PC-9 (cell line): ENCODE data around the gene FFAR3. TPM values are rescaled to one million over a fixed set of nuclear protein-coding genes. Genes with fewer than 3 reads are reported as not detected.
"Not testable (repeated sequence)": the region's sequence is repeated elsewhere in the genome, so short reads cannot be mapped to it uniquely, and the experiment has no call there.

ENCODE experiments used
- BruUV-seq: library from RNA; stranded (reverse); fragments of 400-500 nt; replicated peaks from 2 replicates; lab custom pipeline; 2021; lab: Mats Ljungman, UMichigan
- CTCF ChIA-PET: fragments of 300-600 bp; sonication (Branson Sonifier 250); formaldehyde crosslinking; loops from one replicate; lab custom pipeline; 2022; ENCODE audit warnings: antibody characterized with exemption; lab: Charles Lee
- POLR2A ChIA-PET: fragments of 300-600 bp; sonication (Branson Sonifier 250); formaldehyde crosslinking; loops from one replicate; lab custom pipeline; 2022; ENCODE audit warnings: antibody characterized with exemption; ENCODE audit not compliant: unreplicated experiment; lab: Charles Lee
- DNase-seq, 2 experiments: peaks; one replicate each; pipeline versions ENCODE4 v3.0.0 to v3.0.0-alpha.2; 2015 to 2022; ENCODE audit warnings: mixed read lengths in 1 of 2
- H2AFZ ChIP-seq: fragments of 200-600 bp; sonication (generic); 2 replicates; pipeline ENCODE4 v1.8.1; 2017; ENCODE audit warnings: antibody characterized with exemption
- H3F3A ChIP-seq: fragments of 200-600 bp; sonication (generic); 2 replicates; pipeline ENCODE4 v1.8.1; 2017; ENCODE audit warnings: antibody characterized with exemption, mild to moderate bottlenecking, low read depth; ENCODE audit not compliant: insufficient read depth
- H3K27ac ChIP-seq: fragments of 200-600 bp; sonication (generic); 2 replicates; pipeline ENCODE4 v1.6.1; 2016; ENCODE audit warnings: mixed run types
- H3K27me3 ChIP-seq: fragments of 200-600 bp; sonication (generic); 2 replicates; pipeline ENCODE4 v1.6.1; 2016; ENCODE audit warnings: low read depth, mixed run types; ENCODE audit not compliant: insufficient read depth
- H3K36me3 ChIP-seq: fragments of 200-600 bp; sonication (generic); 2 replicates; pipeline ENCODE4 v1.6.1; 2016; ENCODE audit warnings: low read depth, mixed run types
- H3K4me1 ChIP-seq: fragments of 200-600 bp; sonication (generic); replicated peaks from 2 replicates; pipeline ENCODE4 v1.6.1; 2016; ENCODE audit warnings: mixed run types; ENCODE audit not compliant: insufficient read depth
- H3K4me2 ChIP-seq: fragments of 200-600 bp; sonication (generic); 2 replicates; pipeline ENCODE4 v1.6.1; 2017; ENCODE audit warnings: mixed run types
- H3K4me3 ChIP-seq: fragments of 200-600 bp; sonication (generic); 2 replicates; pipeline ENCODE4 v1.6.1; 2016; ENCODE audit warnings: mixed run types
- H3K79me2 ChIP-seq: fragments of 200-600 bp; sonication (generic); 2 replicates; pipeline ENCODE4 v1.6.1; 2017; ENCODE audit warnings: low read depth, mixed run types
- H3K9me2 ChIP-seq: fragments of 200-600 bp; sonication (generic); 2 replicates; pipeline ENCODE4 v1.8.1; 2017; ENCODE audit warnings: mild to moderate bottlenecking; ENCODE audit not compliant: insufficient read depth
- H3K9me3 ChIP-seq: fragments of 200-600 bp; sonication (generic); 2 replicates; pipeline ENCODE4 v1.8.1; 2016; ENCODE audit warnings: low read depth; ENCODE audit not compliant: insufficient read depth
- H4K20me1 ChIP-seq: fragments of 200-600 bp; sonication (generic); 2 replicates; pipeline ENCODE4 v1.8.1; 2017; ENCODE audit not compliant: insufficient read depth
- CTCF ChIP-seq: fragments of 200-600 bp; sonication (generic); conservative IDR thresholded peaks from 2 replicates; pipeline ENCODE4 v1.6.1; 2017; ENCODE audit warnings: mixed run types, antibody characterized with exemption, mild to moderate bottlenecking, moderate library complexity
- EZH2 ChIP-seq: fragments of 200-600 bp; sonication (generic); IDR thresholded peaks from 2 replicates; pipeline ENCODE4 v1.8.0; 2017; ENCODE audit warnings: antibody characterized with exemption, low read depth
- intact Hi-C: fragments of 100-400 bp; cut with micrococcal nuclease; formaldehyde crosslinking; loops from one replicate; pipeline ENCODE4 v1.10.0; 2022; ENCODE audit not compliant: unreplicated experiment
- total RNA-seq: library from RNA; stranded (reverse); gene quantifications from 2 replicates; pipeline ENCODE4 v1.2.3, GENCODE V29; 2021

Gene FFAR3
- total RNA-seq, 1 experiment from 2014 or later: not detected

GRCh38 chr19:35360081-35360480 is 1.8 kb downstream of the FFAR3 start:
- H3K36me3 ChIP-seq, H3F3A ChIP-seq, intact Hi-C loops, H3K27ac ChIP-seq, H3K27me3 ChIP-seq, H3K4me1 ChIP-seq, BruUV-seq, CTCF ChIA-PET, H4K20me1 ChIP-seq, H3K9me3 ChIP-seq, POLR2A ChIA-PET, H3K79me2 ChIP-seq, H3K4me3 ChIP-seq, DNase-seq, H3K4me2 ChIP-seq, H2AFZ ChIP-seq, H3K9me2 ChIP-seq: not testable (repeated sequence)

- no TSS peak for BruUV-seq
- no peak overlapping the region for H2AFZ ChIP-seq
- intact Hi-C loops: no loop called here
- no peaks in the 10 kb centered on the region for H3K4me1 ChIP-seq
- no peaks in the 10 kb centered on the region for H3F3A ChIP-seq
- TF ChIP-seq CTCF: no peak
- no peak for TF ChIP-seq EZH2
- H3K4me2 ChIP-seq: no peak overlapping the region
- H3K36me3 ChIP-seq: no peaks in the 10 kb centered on the region
- H3K27me3 ChIP-seq: peaks cover 9% of the 10 kb centered on the region
- H3K9me2 ChIP-seq: no peaks in the 10 kb centered on the region
- H3K4me3 ChIP-seq: no peak overlapping the region
- H3K9me3 ChIP-seq: no peaks in the 10 kb centered on the region
- H3K27ac ChIP-seq: no peak overlapping the region
- POLR2A ChIA-PET: no interaction called here
- H3K79me2 ChIP-seq: no peaks in the 10 kb centered on the region
- no peaks in the 10 kb centered on the region for H4K20me1 ChIP-seq
- CTCF ChIA-PET: no interaction called here
- no peak for DNase-seq
These were observed 2.7 kb downstream of the FFAR3 start for GRCh38 chr19:35360880-35361420.

- Histone ChIP-seq H3K27ac (no peak overlapping the region), H3K36me3 (no peaks in the 10 kb centered on the region), H3K9me2 (no peaks in the 10 kb centered on the region), H3F3A (no peaks in the 10 kb centered on the region), H3K4me2 (no peak overlapping the region), H3K79me2 (no peaks in the 10 kb centered on the region), H2AFZ (no peak overlapping the region), H3K9me3 (no peaks in the 10 kb centered on the region), H4K20me1 (no peaks in the 10 kb centered on the region), H3K27me3 (peaks cover 16% of the 10 kb centered on the region), H3K4me3 (no peak overlapping the region), H3K4me1 (no peaks in the 10 kb centered on the region)
- POLR2A ChIA-PET: no interaction called here
- TF ChIP-seq CTCF: no peak
- no peak for TF ChIP-seq EZH2
- CTCF ChIA-PET: no interaction called here
- intact Hi-C loops: no loop called here
- BruUV-seq: no TSS peak
- DNase-seq: no peak
These were observed 4.2 kb downstream of the FFAR3 start for GRCh38 chr19:35362261-35363000.
